Activated T-helper 17 cell treated with anti-CD3 and anti-CD28 coated beads, Interleukin-2, amount 50 U/mL, for 72 hours (primary cell): ENCODE measurements around the gene CASP1. TPM values are rescaled to one million over a fixed set of nuclear protein-coding genes. Genes with fewer than 3 reads are reported as not detected.

ENCODE experiments used
- ATAC-seq: fragments of 150-1000 bp; cut with Tn5 transposase; replicated peaks from 2 replicates; pipeline ENCODE4 v1.10.0; 2021; ENCODE audit warnings: mild to moderate bottlenecking, moderate library complexity
- H3K27ac Mint-ChIP-seq: one replicate; pipeline ENCODE4 v1.8.0; 2022; ENCODE audit warnings: mixed read lengths
- H3K27me3 Mint-ChIP-seq: one replicate; pipeline ENCODE4 v1.8.0; 2022; ENCODE audit warnings: mixed read lengths
- H3K36me3 Mint-ChIP-seq: one replicate; pipeline ENCODE4 v1.8.0; 2022; ENCODE audit warnings: low read depth, mild to moderate bottlenecking, mixed read lengths
- H3K4me1 Mint-ChIP-seq: one replicate; pipeline ENCODE4 v1.8.0; 2022; ENCODE audit warnings: mixed read lengths
- H3K4me3 Mint-ChIP-seq: one replicate; pipeline ENCODE4 v1.8.0; 2022; ENCODE audit warnings: mild to moderate bottlenecking, mixed read lengths
- H3K9me3 Mint-ChIP-seq: one replicate; pipeline ENCODE4 v1.8.0; 2022; ENCODE audit warnings: mixed read lengths
- total RNA-seq, 2 donors: library from RNA; stranded (reverse); gene quantifications; one replicate each; pipeline ENCODE4 v1.2.3, GENCODE V29; 2022

CASP1 gene
- total RNA-seq, 2 donors from 2014 or later = 39.5 to 59.9 TPM

DNA sequence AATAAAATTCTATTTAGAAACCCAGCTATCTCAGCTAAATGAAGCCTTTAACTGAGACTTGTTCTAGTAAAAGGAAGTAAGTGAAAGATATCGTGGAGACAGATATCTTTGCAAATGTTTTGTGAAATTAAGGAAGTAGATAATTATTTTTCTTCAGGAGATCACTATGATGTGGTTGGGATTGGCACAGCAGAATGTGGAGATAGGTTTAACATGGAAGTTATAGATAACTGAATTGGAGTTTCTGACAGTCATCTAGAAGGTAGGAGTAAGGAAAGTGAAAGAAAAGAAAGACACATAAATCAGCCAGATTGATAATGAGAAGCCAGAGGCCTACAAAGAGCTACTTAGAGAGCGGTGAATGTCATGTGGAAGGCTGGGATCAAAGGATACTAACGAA lies 7.3 kb downstream of the CASP1 start:
- no peaks in the 10 kb centered on the region for H3K27me3 Mint-ChIP-seq
- peaks cover 16% of the 10 kb centered on the region for H3K4me1 Mint-ChIP-seq
- H3K9me3 Mint-ChIP-seq = no peaks in the 10 kb centered on the region
- H3K36me3 Mint-ChIP-seq = peaks cover 76% of the 10 kb centered on the region
- H3K27ac Mint-ChIP-seq = peak overlapping the region; percentile 46
- H3K4me3 Mint-ChIP-seq = peak overlapping the region; percentile 42
- no peak for ATAC-seq

- Mint-ChIP-seq H3K4me1 (peaks cover 11% of the 10 kb centered on the region), H3K27me3 (no peaks in the 10 kb centered on the region), H3K9me3 (no peaks in the 10 kb centered on the region), H3K36me3 (peaks cover 55% of the 10 kb centered on the region), H3K27ac (no peak overlapping the region), H3K4me3 (no peak overlapping the region)
- no peak for ATAC-seq
Measured at GRCh38 chr11:105024394-105024793, 10.6 kb downstream of the CASP1 start.

DNA sequence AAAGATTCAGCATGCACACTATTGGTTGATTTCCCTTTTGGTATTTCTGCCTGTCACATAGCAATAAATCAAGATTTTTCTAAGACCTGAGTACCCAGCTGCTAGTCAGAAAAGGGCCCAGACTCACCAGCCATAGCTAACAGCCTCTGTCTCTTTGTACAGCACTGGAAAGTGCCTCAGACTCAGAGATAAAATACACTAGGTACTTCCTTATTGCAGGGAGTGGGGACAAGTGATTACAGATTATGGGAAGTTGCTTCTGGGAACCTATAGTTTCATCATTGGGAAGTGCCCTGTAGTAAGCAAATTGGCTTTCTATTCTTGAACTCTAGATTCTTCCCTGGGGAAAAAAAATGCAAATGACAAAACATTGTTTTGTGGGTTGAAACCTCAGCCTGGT lies 11.9 kb downstream of the CASP1 start, which contains the start of gene CASP5:
CASP5 (minus strand) TSS at position 166 of the 400 bp plus-strand sequence; CDS start at position 134, 32 bp downstream.
- peaks cover 11% of the 10 kb centered on the region for H3K4me1 Mint-ChIP-seq
- no peak within 1 kb of the TSS for H3K4me3 Mint-ChIP-seq
- H3K9me3 Mint-ChIP-seq = no peaks in the 10 kb centered on the region
- ATAC-seq = no peak
- H3K36me3 Mint-ChIP-seq = peaks cover 42% of the 10 kb centered on the region
- no peak within 1 kb of the TSS for H3K27ac Mint-ChIP-seq
- no peaks in the 10 kb centered on the region for H3K27me3 Mint-ChIP-seq

DNA sequence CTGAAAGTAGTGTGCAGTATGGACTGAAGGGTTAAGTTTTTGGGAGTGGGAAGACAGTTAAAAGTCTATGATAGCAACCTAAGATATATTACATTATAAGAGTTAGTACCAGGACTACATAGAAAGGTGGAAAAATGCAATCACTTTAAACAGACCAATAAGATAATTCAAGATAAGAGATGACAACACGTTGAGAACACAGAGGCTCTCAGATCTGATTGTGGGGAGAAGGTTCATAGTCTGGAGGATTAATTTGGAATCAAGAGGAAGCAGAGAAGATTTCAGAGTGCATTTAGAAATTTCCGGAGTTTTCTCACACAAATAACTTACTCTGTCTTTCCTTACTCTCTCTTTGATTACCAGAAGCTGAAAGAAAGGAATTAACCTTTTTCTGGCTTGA lies 12.4 kb downstream of the CASP1 start:
- peaks cover 37% of the 10 kb centered on the region for H3K36me3 Mint-ChIP-seq
- H3K9me3 Mint-ChIP-seq = no peaks in the 10 kb centered on the region
- no peaks in the 10 kb centered on the region for H3K27me3 Mint-ChIP-seq
- no peak overlapping the region for H3K4me3 Mint-ChIP-seq
- ATAC-seq = no peak
- peaks cover 7% of the 10 kb centered on the region for H3K4me1 Mint-ChIP-seq
- no peak overlapping the region for H3K27ac Mint-ChIP-seq

- Mint-ChIP-seq H3K9me3 (no peaks in the 10 kb centered on the region), H3K4me3 (no peak overlapping the region), H3K36me3 (no peaks in the 10 kb centered on the region), H3K4me1 (no peaks in the 10 kb centered on the region), H3K27ac (no peak overlapping the region), H3K27me3 (no peaks in the 10 kb centered on the region)
- no peak for ATAC-seq
Measured at GRCh38 chr11:105007463-105007862, 27.5 kb downstream of the CASP1 start.

GRCh38 chr11:105005451-105005845 lies 29.5 kb downstream of the CASP1 start:
- no peak overlapping the region for H3K27ac Mint-ChIP-seq
- H3K4me3 Mint-ChIP-seq = no peak overlapping the region
- H3K9me3 Mint-ChIP-seq = no peaks in the 10 kb centered on the region
- no peaks in the 10 kb centered on the region for H3K27me3 Mint-ChIP-seq
- peaks cover 6% of the 10 kb centered on the region for H3K4me1 Mint-ChIP-seq
- no peaks in the 10 kb centered on the region for H3K36me3 Mint-ChIP-seq
- ATAC-seq = no peak

- Mint-ChIP-seq H3K27me3 (no peaks in the 10 kb centered on the region), H3K36me3 (no peaks in the 10 kb centered on the region), H3K4me3 (no peak overlapping the region), H3K27ac (no peak overlapping the region), H3K4me1 (peaks cover 7% of the 10 kb centered on the region), H3K9me3 (no peaks in the 10 kb centered on the region)
- no peak for ATAC-seq
Measured at GRCh38 chr11:105004021-105004420, 30.9 kb downstream of the CASP1 start.

GRCh38 chr11:105003151-105003550 lies 31.8 kb downstream of the CASP1 start:
- Mint-ChIP-seq H3K9me3 (no peaks in the 10 kb centered on the region), H3K4me1 (peaks cover 7% of the 10 kb centered on the region), H3K4me3 (no peak overlapping the region), H3K36me3 (no peaks in the 10 kb centered on the region), H3K27ac (no peak overlapping the region), H3K27me3 (no peaks in the 10 kb centered on the region)
- ATAC-seq = no peak

- peak; percentile 89 for ATAC-seq
- Mint-ChIP-seq H3K4me3 (no peak overlapping the region), H3K9me3 (no peaks in the 10 kb centered on the region), H3K36me3 (no peaks in the 10 kb centered on the region), H3K27me3 (no peaks in the 10 kb centered on the region), H3K27ac (peak overlapping the region; percentile 6), H3K4me1 (peaks cover 7% of the 10 kb centered on the region)
Measured at GRCh38 chr11:105000797-105001196, 34.1 kb downstream of the CASP1 start.

- Mint-ChIP-seq H3K4me3 (no peak overlapping the region), H3K9me3 (no peaks in the 10 kb centered on the region), H3K27ac (no peak overlapping the region), H3K27me3 (no peaks in the 10 kb centered on the region), H3K4me1 (peaks cover 7% of the 10 kb centered on the region), H3K36me3 (no peaks in the 10 kb centered on the region)
- ATAC-seq = no peak
Measured at GRCh38 chr11:105000167-105000566, 34.8 kb downstream of the CASP1 start.

DNA sequence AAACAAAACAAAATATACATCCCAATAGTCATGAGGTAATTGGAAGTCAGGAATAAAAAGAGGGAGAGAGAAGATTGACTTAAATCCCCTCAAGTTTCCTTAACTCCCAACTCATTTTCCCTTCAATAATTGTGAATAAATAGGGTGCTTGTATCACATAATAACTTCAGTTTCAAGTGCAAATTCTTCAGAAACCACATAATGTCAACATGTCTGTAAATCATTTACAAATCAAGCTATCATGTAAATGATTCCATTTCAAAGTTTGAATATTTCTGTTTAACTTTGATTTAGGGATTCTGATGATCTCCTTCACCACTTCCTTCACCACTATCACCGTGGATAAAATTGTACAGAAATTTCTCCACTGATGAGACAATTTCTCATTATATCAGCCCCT lies 35.2 kb downstream of the CASP1 start:
- ATAC-seq = no peak
- H3K27me3 Mint-ChIP-seq = no peaks in the 10 kb centered on the region
- H3K4me1 Mint-ChIP-seq = peaks cover 7% of the 10 kb centered on the region
- no peaks in the 10 kb centered on the region for H3K36me3 Mint-ChIP-seq
- no peaks in the 10 kb centered on the region for H3K9me3 Mint-ChIP-seq
- H3K27ac Mint-ChIP-seq = no peak overlapping the region
- no peak overlapping the region for H3K4me3 Mint-ChIP-seq

DNA sequence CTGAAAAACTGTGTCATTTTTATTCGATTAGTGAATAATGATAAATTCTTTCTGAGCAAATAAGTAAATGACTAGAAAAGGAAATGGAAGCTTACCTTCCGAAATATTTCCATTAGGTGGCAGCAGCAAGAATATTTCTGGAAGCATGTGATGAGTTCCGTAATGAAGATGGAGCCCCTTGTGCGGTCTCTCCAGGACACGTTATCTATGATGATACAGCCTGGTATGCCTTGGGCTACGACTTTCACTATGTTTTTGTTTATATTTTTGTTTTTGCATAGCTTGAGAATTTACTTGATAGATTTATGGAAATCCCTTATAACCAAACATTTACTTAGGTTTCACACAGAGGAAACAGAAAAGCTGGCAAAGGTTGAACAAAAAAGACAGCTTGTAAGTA lies 37.7 kb downstream of the CASP1 start:
- Mint-ChIP-seq H3K4me3 (no peak overlapping the region), H3K27me3 (no peaks in the 10 kb centered on the region), H3K27ac (no peak overlapping the region), H3K9me3 (no peaks in the 10 kb centered on the region), H3K4me1 (peaks cover 7% of the 10 kb centered on the region), H3K36me3 (no peaks in the 10 kb centered on the region)
- no peak for ATAC-seq

GRCh38 chr11:104995001-104995408 lies 39.9 kb downstream of the CASP1 start:
- ATAC-seq = no peak
- Mint-ChIP-seq H3K9me3 (no peaks in the 10 kb centered on the region), H3K27ac (no peak overlapping the region), H3K27me3 (no peaks in the 10 kb centered on the region), H3K4me1 (no peaks in the 10 kb centered on the region), H3K4me3 (no peak overlapping the region), H3K36me3 (no peaks in the 10 kb centered on the region)

DNA sequence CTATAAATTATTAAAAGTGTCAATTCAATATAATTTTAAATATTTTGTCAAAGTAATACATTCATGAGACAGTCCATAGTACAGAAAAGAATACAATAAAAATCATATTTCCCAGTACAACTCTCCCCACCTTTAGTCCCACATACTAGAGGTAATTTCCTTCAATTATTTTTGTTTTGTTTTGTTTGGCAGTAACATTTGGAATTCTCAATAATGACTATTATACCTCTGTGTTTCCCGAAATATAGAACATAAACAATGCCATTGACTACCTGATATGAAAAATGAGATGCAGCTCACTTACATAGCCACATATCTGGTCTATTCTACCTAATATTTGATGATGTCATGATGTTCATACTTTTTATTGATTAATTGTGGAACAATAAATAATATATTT lies 42.2 kb downstream of the CASP1 start:
- H3K36me3 Mint-ChIP-seq = no peaks in the 10 kb centered on the region
- no peak overlapping the region for H3K4me3 Mint-ChIP-seq
- no peak overlapping the region for H3K27ac Mint-ChIP-seq
- H3K27me3 Mint-ChIP-seq = no peaks in the 10 kb centered on the region
- H3K9me3 Mint-ChIP-seq = no peaks in the 10 kb centered on the region
- no peaks in the 10 kb centered on the region for H3K4me1 Mint-ChIP-seq
- ATAC-seq = no peak

GRCh38 chr11:104991994-104992393 lies 43.0 kb downstream of the CASP1 start:
- Mint-ChIP-seq H3K9me3 (no peaks in the 10 kb centered on the region), H3K27me3 (peaks cover 4% of the 10 kb centered on the region)
- no peak for ATAC-seq

GRCh38 chr11:104984808-104985207 lies 50.1 kb downstream of the CASP1 start:
- Mint-ChIP-seq H3K4me3 (no peak overlapping the region), H3K27ac (no peak overlapping the region)
- ATAC-seq = no peak

More at GRCh38 chr11:104991994-104992393, 43.0 kb downstream of the CASP1 start:
- Mint-ChIP-seq H3K36me3 (no peaks in the 10 kb centered on the region), H3K27ac (no peak overlapping the region), H3K4me1 (no peaks in the 10 kb centered on the region), H3K4me3 (no peak overlapping the region)

More at GRCh38 chr11:104984808-104985207, 50.1 kb downstream of the CASP1 start:
- H3K36me3 Mint-ChIP-seq = no peaks in the 10 kb centered on the region
- H3K4me1 Mint-ChIP-seq = no peaks in the 10 kb centered on the region
- peaks cover 4% of the 10 kb centered on the region for H3K27me3 Mint-ChIP-seq
- no peaks in the 10 kb centered on the region for H3K9me3 Mint-ChIP-seq
